Right ventricle myocardium inferior (tissue), 1 donor: ENCODE measurements around the gene TCAF1. TPM values are rescaled to one million over a fixed set of nuclear protein-coding genes. Genes with fewer than 3 reads are reported as not detected.

Experiments
- ATAC-seq: fragments of 200-7000 bp; cut with Tn5 transposase; one replicate; pipeline ENCODE4 v1.9.1; 2020; ENCODE audit warnings: mild to moderate bottlenecking, moderate library complexity
- DNase-seq: peaks from one replicate; pipeline ENCODE4 v3.0.0; 2021; ENCODE audit errors: missing footprints
- intact Hi-C: fragments of 100-400 bp; cut with DNase I; formaldehyde crosslinking; loops from one replicate; pipeline ENCODE4 v1.11.0; 2022
- long read RNA-seq: library from polyadenylated mRNA; unstranded; transcript quantifications from one replicate; pipeline ENCODE4 v2.0.0, GENCODE V29; 2021
- total RNA-seq: library from RNA; stranded (reverse); fragmentation: NEBNext Ultra II Directional; extraction: Animal tissue kit (Norgen Biotek cat#: 25700); gene quantifications from one replicate; pipeline ENCODE4 v1.2.1, GENCODE V29; 2021
- donor health status: DM: no; HTN: yes; CAD: no; lungs with severe emphysema.

TCAF1 gene, protein sequence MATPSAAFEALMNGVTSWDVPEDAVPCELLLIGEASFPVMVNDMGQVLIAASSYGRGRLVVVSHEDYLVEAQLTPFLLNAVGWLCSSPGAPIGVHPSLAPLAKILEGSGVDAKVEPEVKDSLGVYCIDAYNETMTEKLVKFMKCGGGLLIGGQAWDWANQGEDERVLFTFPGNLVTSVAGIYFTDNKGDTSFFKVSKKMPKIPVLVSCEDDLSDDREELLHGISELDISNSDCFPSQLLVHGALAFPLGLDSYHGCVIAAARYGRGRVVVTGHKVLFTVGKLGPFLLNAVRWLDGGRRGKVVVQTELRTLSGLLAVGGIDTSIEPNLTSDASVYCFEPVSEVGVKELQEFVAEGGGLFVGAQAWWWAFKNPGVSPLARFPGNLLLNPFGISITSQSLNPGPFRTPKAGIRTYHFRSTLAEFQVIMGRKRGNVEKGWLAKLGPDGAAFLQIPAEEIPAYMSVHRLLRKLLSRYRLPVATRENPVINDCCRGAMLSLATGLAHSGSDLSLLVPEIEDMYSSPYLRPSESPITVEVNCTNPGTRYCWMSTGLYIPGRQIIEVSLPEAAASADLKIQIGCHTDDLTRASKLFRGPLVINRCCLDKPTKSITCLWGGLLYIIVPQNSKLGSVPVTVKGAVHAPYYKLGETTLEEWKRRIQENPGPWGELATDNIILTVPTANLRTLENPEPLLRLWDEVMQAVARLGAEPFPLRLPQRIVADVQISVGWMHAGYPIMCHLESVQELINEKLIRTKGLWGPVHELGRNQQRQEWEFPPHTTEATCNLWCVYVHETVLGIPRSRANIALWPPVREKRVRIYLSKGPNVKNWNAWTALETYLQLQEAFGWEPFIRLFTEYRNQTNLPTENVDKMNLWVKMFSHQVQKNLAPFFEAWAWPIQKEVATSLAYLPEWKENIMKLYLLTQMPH
- total RNA-seq, result 38.7 TPM
- long read RNA-seq, full-length matches to known transcripts, result 1 of 18 reads
- long read RNA-seq, partial matches to known transcripts, result 11 of 18 reads
- long read RNA-seq, other reads (novel, unspliced or antisense), result 6 of 18 reads

- intact Hi-C loops, result loop anchor here (5.0 to 10.0 kb wide), 2 partner anchors 121 to 507 kb away; no protein-coding TSS in a partner anchor
- ATAC-seq, result peak; percentile 99
- peak; percentile 96 for DNase-seq
Measured at GRCh38 chr7:143901668-143902331, at the start of gene TCAF1. Gene TCAF1, minus strand, starts transcription at chr7:143902176. Its CDS starts 25,568 bp downstream, at chr7:143876608.

DNA sequence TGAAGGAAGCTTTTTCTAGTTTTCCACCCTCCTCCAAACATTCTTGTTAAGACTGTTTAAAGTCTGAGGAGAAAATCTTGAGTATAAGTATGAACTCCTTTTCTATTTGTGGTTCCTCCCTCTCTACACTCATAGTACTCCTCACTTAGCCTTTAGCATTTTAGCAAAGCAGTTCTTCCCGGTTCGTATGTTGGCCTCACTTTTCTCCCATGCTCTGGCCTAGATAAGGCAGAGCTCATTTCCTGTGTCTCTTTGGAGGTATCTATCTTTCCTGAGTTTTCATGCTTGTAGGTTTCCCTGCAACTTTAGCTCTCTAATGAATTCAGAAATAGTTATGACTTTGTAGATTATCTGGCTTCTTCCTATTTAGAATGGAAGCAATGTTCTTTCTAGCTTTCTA, 46.8 kb upstream of the TCAF1 start:
- DNase-seq (no peak), ATAC-seq (no peak)
- intact Hi-C loops, result no loop called here

GRCh38 chr7:143947111-143947510, 45.1 kb upstream of the TCAF1 start:
- intact Hi-C loops, result no loop called here
- no peak for DNase-seq
- ATAC-seq, result no peak

- ATAC-seq (no peak), DNase-seq (no peak)
- intact Hi-C loops, result no loop called here
Measured at GRCh38 chr7:143945423-143945822, 43.4 kb upstream of the TCAF1 start.

DNA sequence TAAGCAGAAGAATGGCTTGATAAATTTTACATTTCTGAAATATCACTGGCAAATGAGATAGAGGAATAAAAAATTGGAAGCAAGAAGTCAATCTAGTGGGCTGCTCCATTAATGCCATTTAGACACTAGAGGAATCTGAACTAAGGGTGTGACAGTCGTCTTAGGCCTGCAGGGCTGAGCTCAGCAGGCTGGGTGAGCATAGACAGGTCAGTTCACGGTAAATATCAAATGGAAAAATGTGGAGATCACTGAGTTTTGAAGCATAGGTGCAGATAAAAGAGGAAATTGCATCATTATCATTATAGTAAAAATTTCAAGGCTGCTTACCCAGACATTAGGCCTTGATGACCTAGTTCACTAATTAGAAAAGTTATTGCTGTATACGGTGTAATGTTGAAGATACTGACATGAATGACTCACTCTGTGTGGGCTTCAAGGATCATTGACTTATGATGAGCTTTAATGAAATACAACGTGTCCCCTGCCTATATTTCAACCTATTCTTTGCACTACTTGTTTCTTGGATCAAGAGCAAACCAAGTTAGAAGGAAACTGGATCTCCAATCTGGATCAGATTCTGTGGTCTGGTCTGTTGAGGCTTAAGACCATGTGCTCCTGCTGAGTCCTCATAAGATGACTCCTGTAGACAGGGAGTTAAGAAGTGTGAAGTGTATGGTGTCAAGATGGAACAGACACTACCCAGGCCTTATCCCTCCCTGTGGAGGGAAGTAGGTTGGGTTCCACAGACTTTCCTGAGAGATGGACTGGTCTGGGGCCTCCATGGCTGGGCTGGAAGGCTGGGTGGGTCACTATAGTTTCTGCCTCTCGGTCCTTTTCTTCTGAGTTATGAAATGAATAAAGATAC, 36.6 kb upstream of the TCAF1 start:
- DNase-seq (no peak), ATAC-seq (no peak)
- intact Hi-C loops, result no loop called here

GRCh38 chr7:143936087-143937009, 34.4 kb upstream of the TCAF1 start:
- intact Hi-C loops, result no loop called here
- DNase-seq, result no peak
- no peak for ATAC-seq

GRCh38 chr7:143934526-143935325, 32.8 kb upstream of the TCAF1 start, which contains the start of gene OR2F2:
Gene OR2F2, plus strand, starts transcription at chr7:143935233. Its CDS starts 0 bp downstream, at chr7:143935233.
- ATAC-seq (no peak), DNase-seq (no peak)
- intact Hi-C loops, result no loop called here

- no peak for ATAC-seq
Measured at GRCh38 chr7:143931739-143932138, 29.8 kb upstream of the TCAF1 start.

DNA sequence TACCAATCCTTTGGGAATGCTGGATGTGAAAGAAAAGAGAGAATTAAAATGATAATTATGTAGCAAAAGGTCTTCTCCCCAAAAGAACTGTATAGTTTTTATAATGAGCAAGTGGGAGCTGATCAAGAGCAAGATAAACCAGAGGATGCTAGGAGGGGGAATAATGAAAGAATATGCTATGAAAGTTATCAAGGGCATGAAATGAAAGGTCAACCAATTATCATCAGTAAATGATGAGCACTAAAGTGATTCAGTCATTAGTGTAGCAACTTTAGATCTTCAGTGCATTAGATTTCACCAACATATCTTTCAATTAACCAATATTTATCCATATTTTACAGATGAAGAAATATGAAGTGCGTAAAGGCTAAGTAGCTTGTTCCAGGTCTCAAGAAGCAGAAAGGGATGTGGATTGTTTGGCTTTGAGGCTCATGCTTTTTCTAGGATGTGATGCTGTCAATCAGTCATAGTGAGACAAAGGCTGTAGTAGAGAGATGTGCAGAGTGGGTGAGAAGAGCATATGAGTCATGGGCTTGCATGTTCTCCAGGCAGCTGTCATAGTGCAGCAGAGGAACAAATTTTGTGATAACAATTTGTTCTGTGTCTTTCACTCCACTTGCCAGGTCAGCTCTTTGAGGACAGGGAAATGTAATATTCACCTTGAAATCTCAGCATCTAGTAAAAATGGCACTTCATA, 27.4 kb upstream of the TCAF1 start:
- DNase-seq, result no peak
- intact Hi-C loops, result no loop called here
- ATAC-seq, result no peak

More at GRCh38 chr7:143931739-143932138, 29.8 kb upstream of the TCAF1 start:
- intact Hi-C loops, result no loop called here
- DNase-seq, result no peak

- ATAC-seq (no peak), DNase-seq (no peak)
- intact Hi-C loops, result no loop called here
Measured at GRCh38 chr7:143924851-143925250, 22.9 kb upstream of the TCAF1 start.

- DNase-seq, result no peak
- intact Hi-C loops, result no loop called here
- no peak for ATAC-seq
Measured at GRCh38 chr7:143914938-143915652, 13.1 kb upstream of the TCAF1 start.

- intact Hi-C loops, result no loop called here
- DNase-seq, result no peak
Measured at GRCh38 chr7:143913945-143914615, 12.1 kb upstream of the TCAF1 start.

GRCh38 chr7:143910473-143911248, 8.7 kb upstream of the TCAF1 start:
- no peak for DNase-seq
- intact Hi-C loops, result no loop called here
- ATAC-seq, result no peak

More at GRCh38 chr7:143913945-143914615, 12.1 kb upstream of the TCAF1 start:
- no peak for ATAC-seq

DNA sequence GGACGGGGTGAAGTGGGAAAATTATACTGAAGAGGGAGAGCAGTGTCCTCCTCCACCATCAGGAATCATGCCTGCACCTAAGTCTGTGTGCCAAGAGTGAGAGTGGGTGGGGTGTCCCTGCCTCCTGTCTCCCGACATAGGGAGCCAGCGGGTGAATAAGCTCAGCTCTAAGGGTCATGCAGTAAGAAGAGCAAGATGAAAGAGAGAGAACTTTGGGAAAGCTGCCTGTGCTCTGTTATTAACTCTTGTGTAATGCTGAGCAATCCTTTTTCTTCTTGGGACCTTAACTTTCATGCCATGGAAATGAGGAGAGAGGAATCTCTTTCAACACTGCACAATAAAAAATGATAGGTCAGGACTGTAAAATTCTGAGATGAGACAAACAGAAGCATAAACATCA, 7.9 kb upstream of the TCAF1 start:
- no peak for ATAC-seq
- intact Hi-C loops, result loop anchor here (10.0 kb wide), 1 partner anchor 515 kb away; no protein-coding TSS in a partner anchor
- DNase-seq, result no peak
